SH-SY5Y (cell line): ENCODE results near the gene RAI14.

Experiments
- GATA2 ChIP-seq: IDR thresholded peaks from 2 replicates; pipeline ENCODE4 v1.6.1; 2011; ENCODE audit warnings: mild to moderate bottlenecking, low read depth, low read length
- GATA3 ChIP-seq: IDR thresholded peaks from 2 replicates; pipeline ENCODE4 v1.6.1; 2011; ENCODE audit warnings: low read depth, mild to moderate bottlenecking, low read length, moderate library complexity

- no peak for TF ChIP-seq GATA3
- TF ChIP-seq GATA2: no peak
These were observed 187.4 kb downstream of the RAI14 start for GRCh38 chr5:34843497-34843896.
